ENCODE results near the gene S100A16. TPM values are rescaled to one million over a fixed set of nuclear protein-coding genes. Genes with fewer than 3 reads are reported as not detected.
"Not testable (repeated sequence)": the region's sequence is repeated elsewhere in the genome, so short reads cannot be mapped to it uniquely, and the experiment has no call there.

Gene S100A16
- total RNA-seq, 6 donors from 2014 or later = 33.5 to 133 (median 55.7) TPM

DNA sequence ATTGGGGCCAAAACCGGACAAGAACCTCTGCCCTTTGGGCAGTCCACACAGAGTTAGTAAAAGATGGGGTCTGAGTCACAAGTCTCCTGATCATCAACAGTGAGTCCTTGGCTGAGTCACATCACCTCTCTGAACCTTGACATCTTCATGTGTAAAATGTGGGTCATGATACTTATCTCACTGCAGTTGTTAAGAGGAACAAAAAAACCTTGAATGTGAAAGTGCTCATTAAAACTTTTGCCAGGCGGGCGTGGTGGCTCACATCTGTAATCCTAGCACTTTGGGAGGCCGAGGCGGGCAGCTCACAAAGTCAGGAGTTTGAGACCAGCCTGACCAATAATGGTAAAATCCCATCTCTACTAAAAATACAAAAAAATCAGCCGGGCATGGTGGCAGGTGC, 15.7 kb downstream of the S100A16 start:
- Histone ChIP-seq H3K4me1 (peaks cover 0 to 6% (median 3%) of the 10 kb centered on the region in 4 donors), H3K36me3 (no peaks in the 10 kb centered on the region), H3K4me3 (no peak overlapping the region), H3K27me3 (no peaks in the 10 kb centered on the region), H3K9me3 (no peaks in the 10 kb centered on the region), H3K27ac (no peak overlapping the region)
- DNase-seq = no peak
- no peak for ATAC-seq (ENCODE audit: low FRiP score in 2 of 2)
- TF ChIP-seq POLR2A (IDR thresholded peaks at IDR 0.05) (no peak), EP300 (IDR thresholded peaks at IDR 0.05) (no peak), POLR2AphosphoS5 (IDR thresholded peaks at IDR 0.05) (no peak)
- TF ChIP-seq, protein P1, sequence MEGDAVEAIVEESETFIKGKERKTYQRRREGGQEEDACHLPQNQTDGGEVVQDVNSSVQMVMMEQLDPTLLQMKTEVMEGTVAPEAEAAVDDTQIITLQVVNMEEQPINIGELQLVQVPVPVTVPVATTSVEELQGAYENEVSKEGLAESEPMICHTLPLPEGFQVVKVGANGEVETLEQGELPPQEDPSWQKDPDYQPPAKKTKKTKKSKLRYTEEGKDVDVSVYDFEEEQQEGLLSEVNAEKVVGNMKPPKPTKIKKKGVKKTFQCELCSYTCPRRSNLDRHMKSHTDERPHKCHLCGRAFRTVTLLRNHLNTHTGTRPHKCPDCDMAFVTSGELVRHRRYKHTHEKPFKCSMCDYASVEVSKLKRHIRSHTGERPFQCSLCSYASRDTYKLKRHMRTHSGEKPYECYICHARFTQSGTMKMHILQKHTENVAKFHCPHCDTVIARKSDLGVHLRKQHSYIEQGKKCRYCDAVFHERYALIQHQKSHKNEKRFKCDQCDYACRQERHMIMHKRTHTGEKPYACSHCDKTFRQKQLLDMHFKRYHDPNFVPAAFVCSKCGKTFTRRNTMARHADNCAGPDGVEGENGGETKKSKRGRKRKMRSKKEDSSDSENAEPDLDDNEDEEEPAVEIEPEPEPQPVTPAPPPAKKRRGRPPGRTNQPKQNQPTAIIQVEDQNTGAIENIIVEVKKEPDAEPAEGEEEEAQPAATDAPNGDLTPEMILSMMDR (IDR thresholded peaks at IDR 0.05) = no peak
- WGBS, 2 donors = 86 to 91% methylated on average over 6 of the region's 6 CpGs

DNA sequence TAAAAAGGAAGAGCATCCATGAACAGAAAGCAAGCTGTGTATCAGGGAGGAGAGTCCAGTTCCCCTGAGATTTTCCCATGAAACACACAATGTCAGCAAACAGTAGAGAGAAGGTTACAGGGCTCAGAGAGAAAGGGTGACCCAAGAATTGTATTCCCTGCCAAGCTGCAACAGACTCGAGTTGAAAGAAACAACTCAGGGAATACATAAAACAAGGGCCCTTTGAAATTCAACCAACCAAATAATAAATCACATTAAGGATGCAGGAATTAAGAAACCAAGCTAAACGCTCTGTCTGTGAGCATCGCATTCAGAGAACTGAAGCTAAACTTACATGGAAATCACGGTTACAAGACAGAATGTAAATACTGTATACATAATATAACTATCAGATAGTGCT, 20.2 kb downstream of the S100A16 start:
- DNase-seq = no peak
- Histone ChIP-seq H3K4me1 (no peaks in the 10 kb centered on the region), H3K27me3 (no peaks in the 10 kb centered on the region), H3K36me3 (no peaks in the 10 kb centered on the region), H3K27ac (no peak overlapping the region), H3K9me3 (no peaks in the 10 kb centered on the region), H3K4me3 (no peak overlapping the region)
- ATAC-seq (ENCODE audit: low FRiP score in 2 of 2) = no peak
- 57 to 59% methylated on average over 4 of the region's 4 CpGs for WGBS, 2 donors
- TF ChIP-seq, protein P1 (IDR thresholded peaks at IDR 0.05) = no peak
- no peak for TF ChIP-seq EP300 (IDR thresholded peaks at IDR 0.05)
- TF ChIP-seq POLR2A (IDR thresholded peaks at IDR 0.05) = no peak

DNA sequence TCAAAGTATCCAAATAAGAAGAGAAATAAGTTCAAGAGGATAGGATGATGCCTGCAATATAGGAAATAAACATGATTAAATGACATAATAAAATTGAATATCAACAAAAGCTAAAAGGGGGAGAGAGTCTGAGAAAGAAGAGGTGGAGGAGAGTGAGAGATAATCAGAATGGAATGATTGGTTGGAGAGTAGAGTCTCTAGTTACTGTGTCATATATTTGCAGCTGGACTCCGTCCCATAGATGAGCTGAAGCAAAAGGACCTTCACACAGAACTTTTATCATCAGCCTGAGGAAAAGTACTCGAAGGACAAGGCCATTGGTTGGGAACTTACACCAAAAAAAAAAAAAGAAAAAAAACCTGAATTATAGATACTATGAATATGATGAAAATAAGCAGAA, 24.5 kb downstream of the S100A16 start:
- Histone ChIP-seq H3K27me3 (no peaks in the 10 kb centered on the region), H3K27ac (no peak overlapping the region), H3K36me3 (no peaks in the 10 kb centered on the region), H3K4me1 (no peaks in the 10 kb centered on the region), H3K9me3 (no peaks in the 10 kb centered on the region), H3K4me3 (no peak overlapping the region)
- 93 to 95% methylated on average over 2 of the region's 2 CpGs for WGBS, 2 donors
- TF ChIP-seq POLR2A (IDR thresholded peaks at IDR 0.05) = no peak
- no peak for TF ChIP-seq EP300 (IDR thresholded peaks at IDR 0.05)
- no peak for TF ChIP-seq POLR2AphosphoS5 (IDR thresholded peaks at IDR 0.05)
- TF ChIP-seq, protein P1 (IDR thresholded peaks at IDR 0.05) = no peak
- ATAC-seq (ENCODE audit: low FRiP score in 2 of 2) = no peak
- no peak for DNase-seq

DNA sequence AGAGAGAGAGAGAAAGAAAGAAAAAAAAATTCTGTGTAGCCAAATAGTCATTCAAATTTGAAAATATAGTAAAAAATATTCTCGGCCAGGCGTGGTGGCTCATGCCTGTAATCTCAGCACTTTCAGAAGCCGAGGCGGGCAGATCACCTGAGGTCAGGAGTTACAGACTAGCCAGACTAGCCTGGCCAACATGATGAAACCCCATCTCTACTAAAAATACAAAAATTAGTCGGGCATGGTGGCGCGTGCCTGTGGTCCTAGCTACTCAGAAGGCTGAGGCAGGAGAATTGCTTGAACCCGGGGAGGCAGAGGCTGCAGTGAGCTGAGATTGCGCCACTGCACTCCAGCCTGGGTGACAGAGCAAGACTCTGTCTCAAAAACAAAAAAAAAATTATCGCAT, 24.9 kb downstream of the S100A16 start:
- H3K27ac ChIP-seq; H3K9me3 ChIP-seq; DNase-seq; H3K27me3 ChIP-seq; H3K4me1 ChIP-seq; H3K4me3 ChIP-seq; H3K36me3 ChIP-seq; ATAC-seq (ENCODE audit: low FRiP score in 2 of 2): not testable (repeated sequence)
- WGBS, 2 donors = 91 to 94% methylated on average over 10 of the region's 10 CpGs

DNA sequence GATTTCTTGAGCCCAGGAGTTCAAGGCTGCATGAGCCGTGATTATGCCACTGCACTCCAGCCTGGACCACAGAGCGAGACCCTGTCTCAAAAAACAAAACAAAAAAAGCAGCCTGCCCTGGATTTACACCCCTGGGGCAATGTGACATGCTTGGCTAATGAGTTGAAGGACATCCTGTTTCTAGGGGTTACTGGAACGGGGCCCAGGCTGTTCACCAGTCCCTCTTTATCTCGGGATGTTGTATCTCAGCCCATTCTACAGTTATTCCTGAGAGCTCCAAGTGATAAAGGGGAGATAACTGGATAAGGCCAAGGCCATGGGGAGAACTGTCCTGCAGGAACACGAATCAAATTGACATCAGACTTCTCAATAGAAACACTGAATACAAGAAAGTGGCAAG, 25.6 kb downstream of the S100A16 start:
- Histone ChIP-seq H3K27me3 (no peaks in the 10 kb centered on the region), H3K27ac (no peak overlapping the region), H3K4me1 (no peaks in the 10 kb centered on the region), H3K4me3 (no peak overlapping the region), H3K9me3 (no peaks in the 10 kb centered on the region), H3K36me3 (no peaks in the 10 kb centered on the region)
- 57 to 59% methylated on average over 5 of the region's 5 CpGs for WGBS, 2 donors
- TF ChIP-seq, protein P1 (IDR thresholded peaks at IDR 0.05) = no peak
- no peak for DNase-seq
- ATAC-seq (ENCODE audit: low FRiP score in 2 of 2) = no peak
